IPS DF 4.7 (cell line): ENCODE results near the gene DACT2.
"Not testable (repeated sequence)": the region's sequence is repeated elsewhere in the genome, so short reads cannot be mapped to it uniquely, and the experiment has no call there.

Experiments
- DNase-seq: peaks from one replicate; pipeline ENCODE4 v3.0.0-alpha.2; 2013; ENCODE audit warnings: low spot score; ENCODE audit errors: extremely low read depth

The DACT2 gene

GRCh38 chr6:168303982-168304751, 15.4 kb downstream of the DACT2 start:
- DNase-seq: no peak

GRCh38 chr6:168302534-168302933, 17.0 kb downstream of the DACT2 start:
- DNase-seq: no peak

GRCh38 chr6:168301648-168302398, 17.8 kb downstream of the DACT2 start:
- DNase-seq: no peak

GRCh38 chr6:168300975-168301647, 18.5 kb downstream of the DACT2 start:
- no peak for DNase-seq

GRCh38 chr6:168299541-168300511, 19.8 kb downstream of the DACT2 start:
- DNase-seq: no peak

- no peak for DNase-seq
Measured at GRCh38 chr6:168297643-168298042, 21.9 kb downstream of the DACT2 start.

- DNase-seq: no peak
Measured at GRCh38 chr6:168294901-168295300, 24.7 kb downstream of the DACT2 start.

GRCh38 chr6:168293636-168294530, 25.7 kb downstream of the DACT2 start:
- DNase-seq: no peak

- no peak for DNase-seq
Measured at GRCh38 chr6:168292826-168293225, 26.8 kb downstream of the DACT2 start.

- DNase-seq: no peak
Measured at GRCh38 chr6:168291450-168291849, 28.1 kb downstream of the DACT2 start.

GRCh38 chr6:168290095-168290494, 29.5 kb downstream of the DACT2 start:
- DNase-seq: no peak

- DNase-seq: no peak
Measured at GRCh38 chr6:168289571-168289962, 30.0 kb downstream of the DACT2 start.

- DNase-seq: no peak
Measured at GRCh38 chr6:168288781-168289570, 30.6 kb downstream of the DACT2 start.

- not testable (repeated sequence) for DNase-seq
Measured at GRCh38 chr6:168287460-168287859, 32.1 kb downstream of the DACT2 start.

GRCh38 chr6:168286771-168287446, 32.7 kb downstream of the DACT2 start:
- not testable (repeated sequence) for DNase-seq

- DNase-seq: no peak
Measured at GRCh38 chr6:168286116-168286515, 33.5 kb downstream of the DACT2 start.

- no peak for DNase-seq
Measured at GRCh38 chr6:168285456-168285855, 34.1 kb downstream of the DACT2 start.

GRCh38 chr6:168284187-168284586, 35.4 kb downstream of the DACT2 start:
- no peak for DNase-seq

- DNase-seq: no peak
Measured at GRCh38 chr6:168283686-168284025, 35.9 kb downstream of the DACT2 start.
